Spleen (tissue), 11 donors: ENCODE results near the gene HOXA13. TPM values are rescaled to one million over a fixed set of nuclear protein-coding genes. Genes with fewer than 3 reads are reported as not detected.
A peak's percentile ranks its signal among the peaks of the same experiment; 100 is the strongest.

Experiments
- DNase-seq: peaks from one replicate; pipeline ENCODE4 v3.0.0-alpha.2; 2020
- H3K27ac ChIP-seq, 8 donors: fragments of 200-600 bp; sonication (generic) in 7 of 8; 1 replicate in 4 of 8; 2 replicates in 4 of 8; pipeline versions ENCODE4 v1.5.0 to v1.8.0; 2016 to 2021; ENCODE audit warnings: inconsistent platforms in 4 of 8, mild to moderate bottlenecking in 4 of 8, moderate library complexity in 1 of 8
- H3K27me3 ChIP-seq, 7 donors: fragments of 200-600 bp; sonication (generic) in 6 of 7; replicated peaks in 1 of 7; 1 replicate in 4 of 7; 2 replicates in 3 of 7; pipeline versions ENCODE4 v1.5.0 to v1.8.0; 2016 to 2021; ENCODE audit warnings: inconsistent platforms in 3 of 7, mild to moderate bottlenecking in 1 of 7
- H3K36me3 ChIP-seq, 6 donors: fragments of 200-600 bp; sonication (generic) in 5 of 6; 1 replicate in 4 of 6; 2 replicates in 2 of 6; pipeline versions ENCODE4 v1.5.0 to v1.8.0; 2016 to 2021; ENCODE audit warnings: inconsistent platforms in 2 of 6
- H3K4me1 ChIP-seq, 6 donors: fragments of 200-600 bp; sonication (generic) in 5 of 6; 1 replicate in 3 of 6; 2 replicates in 3 of 6; pipeline versions ENCODE4 v1.5.0 to v1.8.0; 2016 to 2021; ENCODE audit warnings: inconsistent platforms in 3 of 6
- H3K4me3 ChIP-seq, 8 donors: fragments of 200-600 bp; sonication (generic) in 7 of 8; 1 replicate in 4 of 8; 2 replicates in 4 of 8; pipeline versions ENCODE4 v1.5.0 to v1.8.0; 2016 to 2021; ENCODE audit warnings: inconsistent platforms in 4 of 8, mild to moderate bottlenecking in 4 of 8, moderate library complexity in 2 of 8
- H3K9me3 ChIP-seq, 8 donors: fragments of 200-600 bp; sonication (generic) in 7 of 8; 1 replicate in 4 of 8; 2 replicates in 4 of 8; pipeline versions ENCODE4 v1.5.0 to v1.8.0; 2016 to 2021; ENCODE audit warnings: inconsistent platforms in 4 of 8
- POLR2A ChIP-seq, 3 donors: fragments of 450-650 bp; IDR thresholded peaks; one replicate each; pipeline ENCODE4 v1.5.1; 2017; ENCODE audit warnings: antibody characterized with exemption in 3 of 3, mild to moderate bottlenecking in 1 of 3
- POLR2AphosphoS5 ChIP-seq, 3 donors: sonication (generic); formaldehyde crosslinking; IDR thresholded peaks; one replicate each; pipeline ENCODE4 v1.5.1; 2017; ENCODE audit warnings: antibody characterized with exemption in 3 of 3
- WGBS, 5 donors: extraction: QIAGEN DNeasy Blood & Tissue Kit in 3 of 5; methylation state at CpG; one replicate each; pipeline versions ENCODE4 v1.1.5 to v1.1.7; 2013 to 2018; 5-methylcytosine and 5-hydroxymethylcytosine counted together
- intact Hi-C: fragments of 100-400 bp; cut with DNase I; formaldehyde crosslinking; loops from one replicate; pipeline ENCODE4 v1.15.0; 2023; ENCODE audit warnings: low total_unique reads
- polyA plus RNA-seq, 3 donors: library from polyadenylated mRNA; stranded (reverse); fragments of 200-250 nt; gene quantifications; one replicate each; pipeline ENCODE4 v1.2.1, GENCODE V29; 2013
- total RNA-seq, 7 donors: library from RNA; depleted of rRNA in 3 of 7; stranded (reverse); fragments of >200 nt in 3 of 7; fragmentation: NEBNext Ultra II Directional in 4 of 7; extraction: Animal tissue kit (Norgen Biotek cat#: 25700) in 4 of 7; gene quantifications; one replicate each; pipeline versions ENCODE4 v1.1.0 to v1.2.1, GENCODE V29; 2016 to 2021
- TF ChIP-seq, protein P1 (sequence below), 11 experiments: fragments of 200-600 bp in 7 of 11; fragments of 450-650 bp in 4 of 11; sonication (generic) in 4 of 11; IDR thresholded peaks in 8 of 11; conservative IDR thresholded peaks in 3 of 11; 1 replicate in 7 of 11; 2 replicates in 4 of 11; pipeline versions ENCODE4 v1.4.0 to v1.8.0; 2016 to 2021; ENCODE audit warnings: antibody characterized with exemption in 11 of 11, inconsistent platforms in 4 of 11, mild to moderate bottlenecking in 1 of 11
- donor health status: healthy with polysubstance abuse.
- donor health status: DM: no; HTN: no; CAD: no; lungs with moderate emphysema.
- donor health status: DM: no; HTN: no; CAD: no.
- donor health status: Bipolar disorder and iron deficiency.
- donor health status: healthy.
- donor health status: DM: no; HTN: no; CAD: no.
- donor health status: DM: yes; HTN: yes; CAD: no.

Gene HOXA13
- total and polyA plus RNA-seq, 10 donors, result not detected

DNA sequence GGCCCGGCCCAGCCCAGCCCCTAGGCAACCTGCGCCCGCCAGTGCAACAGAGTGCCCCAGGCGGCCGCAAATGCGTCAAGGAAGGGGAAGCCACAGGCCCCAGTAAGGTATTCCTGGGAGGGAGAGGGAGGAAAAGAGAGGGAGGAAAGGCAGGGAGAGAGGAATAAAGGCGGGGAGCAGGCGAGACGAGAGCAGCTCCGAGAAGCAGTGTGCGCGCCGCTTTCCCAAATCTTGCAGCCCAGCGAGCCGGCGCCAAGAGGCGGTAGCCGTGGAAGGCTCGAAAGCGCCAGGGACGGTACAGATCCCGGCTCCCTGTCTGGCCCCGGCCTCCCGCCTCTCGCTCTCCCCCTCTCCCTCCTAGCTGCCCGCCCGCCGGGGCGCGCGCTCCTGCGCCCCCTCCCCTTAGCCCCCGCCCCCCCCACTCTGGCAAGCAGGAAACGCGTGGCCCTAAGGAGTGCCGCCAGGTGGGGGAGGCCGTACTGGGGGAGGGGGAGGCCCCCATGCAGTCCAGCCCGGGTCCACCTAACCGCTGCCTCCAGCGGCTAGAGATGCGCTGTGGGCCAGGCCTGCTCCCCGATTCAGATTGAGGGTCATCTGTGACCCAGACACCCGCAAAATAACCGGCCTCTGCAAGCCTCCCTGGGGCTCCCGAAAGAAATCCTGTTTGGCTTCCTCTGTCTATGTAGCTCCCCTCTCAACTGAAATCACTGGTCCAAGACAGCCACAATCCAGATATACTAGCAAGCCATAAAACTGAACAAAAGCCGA, 30.0 kb downstream of the HOXA13 start:
- peak; percentile 69 for DNase-seq
- H3K36me3 ChIP-seq, result no peaks in the 10 kb centered on the region
- no peak overlapping the region for H3K27ac ChIP-seq
- peaks cover 65 to 100% (median 100%) of the 10 kb centered on the region in 7 donors for H3K27me3 ChIP-seq
- peaks cover 0 to 21% (median 0%) of the 10 kb centered on the region in 8 donors for H3K9me3 ChIP-seq
- H3K4me3 ChIP-seq, result peak overlapping the region in 3 of 8 donors; percentile 1 to 31 (median 10)
- intact Hi-C loops, result loop anchor here (10.0 kb wide), 1 partner anchor 1305 kb away; no protein-coding TSS in a partner anchor
- WGBS, 5 donors, result 2 to 17% (median 3%) methylated on average over 31 to 46 of the region's 46 CpGs
- peaks cover 30 to 93% (median 68%) of the 10 kb centered on the region in 6 donors for H3K4me1 ChIP-seq
- no peak for TF ChIP-seq POLR2AphosphoS5 (IDR thresholded peaks at IDR 0.05)
- TF ChIP-seq, protein P1, sequence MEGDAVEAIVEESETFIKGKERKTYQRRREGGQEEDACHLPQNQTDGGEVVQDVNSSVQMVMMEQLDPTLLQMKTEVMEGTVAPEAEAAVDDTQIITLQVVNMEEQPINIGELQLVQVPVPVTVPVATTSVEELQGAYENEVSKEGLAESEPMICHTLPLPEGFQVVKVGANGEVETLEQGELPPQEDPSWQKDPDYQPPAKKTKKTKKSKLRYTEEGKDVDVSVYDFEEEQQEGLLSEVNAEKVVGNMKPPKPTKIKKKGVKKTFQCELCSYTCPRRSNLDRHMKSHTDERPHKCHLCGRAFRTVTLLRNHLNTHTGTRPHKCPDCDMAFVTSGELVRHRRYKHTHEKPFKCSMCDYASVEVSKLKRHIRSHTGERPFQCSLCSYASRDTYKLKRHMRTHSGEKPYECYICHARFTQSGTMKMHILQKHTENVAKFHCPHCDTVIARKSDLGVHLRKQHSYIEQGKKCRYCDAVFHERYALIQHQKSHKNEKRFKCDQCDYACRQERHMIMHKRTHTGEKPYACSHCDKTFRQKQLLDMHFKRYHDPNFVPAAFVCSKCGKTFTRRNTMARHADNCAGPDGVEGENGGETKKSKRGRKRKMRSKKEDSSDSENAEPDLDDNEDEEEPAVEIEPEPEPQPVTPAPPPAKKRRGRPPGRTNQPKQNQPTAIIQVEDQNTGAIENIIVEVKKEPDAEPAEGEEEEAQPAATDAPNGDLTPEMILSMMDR (IDR thresholded peaks at IDR 0.05 in 8 of 11, conservative IDR thresholded peaks at IDR 0.05 in 3 of 11), result no peak

DNA sequence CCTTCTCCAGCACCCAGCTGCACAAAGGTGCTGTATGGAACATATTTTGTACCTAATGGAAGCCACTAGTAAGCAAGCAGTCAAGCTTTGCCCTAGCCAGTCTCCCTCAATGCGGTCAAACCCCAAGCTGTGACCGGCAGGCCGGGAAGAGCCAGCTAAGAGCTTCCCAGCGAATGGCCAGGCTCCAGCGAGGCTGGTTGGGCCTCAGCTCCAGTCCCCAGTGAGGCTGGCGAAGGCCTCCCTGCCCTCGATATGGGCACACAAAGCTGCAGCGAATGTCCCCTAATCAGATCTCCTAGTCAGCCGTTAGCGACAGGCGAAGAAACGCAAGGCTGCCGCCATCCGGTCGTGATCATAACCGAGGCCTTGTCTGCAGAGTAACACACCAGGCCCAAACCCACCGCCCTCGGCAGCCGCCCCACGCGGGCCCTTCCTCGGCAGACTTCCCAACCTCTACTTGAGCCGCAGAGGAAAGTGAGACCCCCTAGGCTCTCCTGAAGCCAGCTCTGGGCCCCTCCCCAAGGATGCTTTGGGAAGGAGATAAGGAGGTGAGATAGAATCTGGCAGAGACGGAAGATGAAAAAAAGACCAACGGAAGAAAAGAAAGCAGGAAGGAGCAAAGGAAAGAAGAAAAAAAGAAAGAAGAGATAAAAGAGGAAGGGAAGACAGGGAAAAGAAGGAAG, 31.5 kb downstream of the HOXA13 start:
- Histone ChIP-seq H3K27me3 (peaks cover 53 to 100% (median 100%) of the 10 kb centered on the region in 7 donors), H3K4me1 (peaks cover 20 to 93% (median 68%) of the 10 kb centered on the region in 6 donors), H3K4me3 (no peak overlapping the region), H3K9me3 (peaks cover 0 to 23% (median 0%) of the 10 kb centered on the region in 8 donors), H3K27ac (no peak overlapping the region), H3K36me3 (no peaks in the 10 kb centered on the region)
- DNase-seq, result peak; percentile 71
- TF ChIP-seq, protein P1 (IDR thresholded peaks at IDR 0.05 in 8 of 11, conservative IDR thresholded peaks at IDR 0.05 in 3 of 11), result no peak
- no peak for TF ChIP-seq POLR2A (IDR thresholded peaks at IDR 0.05)
- no peak for TF ChIP-seq POLR2AphosphoS5 (IDR thresholded peaks at IDR 0.05)
- intact Hi-C loops, result loop anchor here (10.0 kb wide), 1 partner anchor 1304 kb away; no protein-coding TSS in a partner anchor
- 11 to 38% (median 12%) methylated on average over 20 to 25 of the region's 25 CpGs for WGBS, 5 donors

DNA sequence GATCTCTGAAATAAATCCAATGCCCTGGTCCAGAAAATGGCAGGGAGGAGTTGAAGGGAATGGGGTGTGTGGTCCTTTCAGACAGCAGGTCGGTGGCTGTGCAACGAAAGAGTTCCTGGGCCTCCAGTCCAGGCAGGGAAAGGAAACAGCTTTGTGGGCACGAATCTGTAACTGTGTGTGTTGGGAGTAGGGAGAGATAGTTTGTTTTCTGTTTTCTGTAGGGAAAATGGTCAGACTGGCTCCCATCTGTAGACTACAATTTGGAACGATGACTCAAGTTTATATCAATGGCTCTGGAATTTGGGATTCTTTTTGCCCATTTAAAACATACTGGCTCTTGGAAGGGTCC, 32.0 kb downstream of the HOXA13 start:
- H3K36me3 ChIP-seq, result no peaks in the 10 kb centered on the region
- TF ChIP-seq POLR2AphosphoS5 (IDR thresholded peaks at IDR 0.05) (no peak), POLR2A (IDR thresholded peaks at IDR 0.05) (no peak)
- TF ChIP-seq, protein P1 (IDR thresholded peaks at IDR 0.05 in 8 of 11, conservative IDR thresholded peaks at IDR 0.05 in 3 of 11), result no peak
- H3K9me3 ChIP-seq, result peaks cover 0 to 23% (median 0%) of the 10 kb centered on the region in 8 donors
- intact Hi-C loops, result loop anchor here (10.0 kb wide), 1 partner anchor 1303 kb away; no protein-coding TSS in a partner anchor
- H3K4me3 ChIP-seq, result no peak overlapping the region
- peaks cover 16 to 90% (median 64%) of the 10 kb centered on the region in 6 donors for H3K4me1 ChIP-seq
- H3K27me3 ChIP-seq, result peaks cover 49 to 100% (median 99%) of the 10 kb centered on the region in 7 donors
- DNase-seq, result peak; percentile 3
- WGBS, 5 donors, result 13 to 30% (median 17%) methylated on average over 4 of the region's 4 CpGs
- no peak overlapping the region for H3K27ac ChIP-seq
